ENCODE data around the gene C11orf21.

C11orf21 gene

DNA sequence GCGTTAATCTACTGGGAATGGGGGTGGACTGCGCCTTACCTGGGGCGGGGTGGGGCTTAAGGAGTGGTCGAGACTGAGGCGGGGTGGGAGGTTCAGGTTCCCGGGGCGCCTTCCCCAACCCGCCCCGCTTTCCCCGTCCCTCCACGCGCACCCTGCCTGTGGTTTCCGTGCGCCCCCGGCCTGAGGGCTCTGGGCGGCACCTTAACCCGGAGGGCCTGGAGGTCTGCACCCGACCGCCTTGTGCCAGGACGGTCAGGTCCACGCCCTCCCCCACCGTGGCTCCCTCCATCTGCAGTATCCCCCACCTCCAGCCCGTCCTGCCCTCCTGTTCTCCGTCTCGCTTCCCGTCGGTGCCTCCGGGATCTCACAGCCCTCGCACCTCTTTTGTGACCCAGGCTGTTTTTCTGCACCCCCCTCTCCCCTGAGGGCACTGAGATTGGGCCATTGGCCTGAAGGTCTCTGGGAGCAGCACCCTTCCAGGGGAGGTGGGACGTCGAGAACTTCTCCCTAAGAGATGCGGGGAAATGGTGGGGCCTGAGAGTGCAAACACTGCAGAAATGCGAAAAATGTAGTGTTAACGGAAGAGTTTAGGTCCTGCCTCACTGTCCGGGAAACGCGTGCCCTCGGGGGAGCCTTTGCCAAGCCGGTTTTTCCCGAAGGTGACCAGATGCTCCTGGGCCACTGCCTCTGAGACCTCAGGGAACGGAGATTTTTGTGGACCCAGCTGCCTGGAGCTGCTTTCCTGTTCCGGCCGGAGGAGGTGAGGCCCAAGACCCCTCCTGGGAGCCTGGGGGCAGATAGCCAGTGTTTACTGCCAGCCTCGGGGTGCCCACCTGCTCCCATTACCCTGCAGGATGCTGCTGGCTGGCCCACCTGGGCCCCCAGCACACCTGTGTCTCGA is 30.1 kb downstream of the C11orf21 start:
- DNase-seq (ENCODE audit: low read depth), result no peak

- no peak for DNase-seq (ENCODE audit: low read depth)
These were observed 30.7 kb downstream of the C11orf21 start for GRCh38 chr11:2271077-2271326.

DNA sequence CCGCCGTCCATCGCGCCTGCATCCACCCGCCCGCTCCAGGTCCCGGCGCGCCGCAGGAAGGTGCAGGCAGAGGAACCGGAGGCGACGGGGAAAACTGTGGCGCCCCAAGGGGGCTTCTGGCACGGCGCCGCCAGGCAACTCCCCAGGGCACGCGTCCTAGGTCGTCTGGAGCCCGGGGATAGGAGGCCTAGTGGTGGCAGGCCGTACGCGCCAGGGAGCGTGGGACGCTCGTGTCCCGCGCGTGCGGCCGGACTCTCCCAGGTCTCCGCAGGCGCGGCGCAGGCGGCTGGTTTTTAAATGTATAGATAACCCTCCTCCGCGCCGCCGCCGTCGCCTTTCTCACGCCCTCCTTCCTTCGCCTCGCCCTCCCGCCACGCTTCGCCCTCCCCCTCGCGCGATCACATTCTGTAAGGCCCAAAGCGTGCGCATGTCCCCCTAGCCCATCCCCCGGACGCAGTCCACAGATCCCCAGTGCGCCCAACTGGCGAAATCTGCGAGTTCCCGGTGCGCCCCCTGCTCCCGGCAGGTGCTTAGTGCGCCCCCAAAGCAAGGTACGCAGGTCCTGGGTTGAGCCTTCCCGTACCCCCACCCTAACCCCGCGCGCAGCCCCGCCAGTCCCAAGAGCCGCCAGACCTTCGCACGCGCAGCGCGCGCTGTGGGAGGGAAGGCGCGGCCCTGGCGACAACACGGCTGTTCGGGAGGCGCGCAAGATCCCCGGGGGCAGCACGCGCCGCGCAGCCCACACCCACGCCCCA is 31.2 kb downstream of the C11orf21 start, which contains the start of gene ASCL2:
Gene ASCL2 (minus strand): TSS at position 267 of the 755 bp plus-strand sequence. CDS start 256 bp downstream, at position 11.
- no peak for DNase-seq (ENCODE audit: low read depth)

- DNase-seq (ENCODE audit: low read depth), result peak; percentile 33
These were observed 32.0 kb downstream of the C11orf21 start for GRCh38 chr11:2269601-2270321.

DNA sequence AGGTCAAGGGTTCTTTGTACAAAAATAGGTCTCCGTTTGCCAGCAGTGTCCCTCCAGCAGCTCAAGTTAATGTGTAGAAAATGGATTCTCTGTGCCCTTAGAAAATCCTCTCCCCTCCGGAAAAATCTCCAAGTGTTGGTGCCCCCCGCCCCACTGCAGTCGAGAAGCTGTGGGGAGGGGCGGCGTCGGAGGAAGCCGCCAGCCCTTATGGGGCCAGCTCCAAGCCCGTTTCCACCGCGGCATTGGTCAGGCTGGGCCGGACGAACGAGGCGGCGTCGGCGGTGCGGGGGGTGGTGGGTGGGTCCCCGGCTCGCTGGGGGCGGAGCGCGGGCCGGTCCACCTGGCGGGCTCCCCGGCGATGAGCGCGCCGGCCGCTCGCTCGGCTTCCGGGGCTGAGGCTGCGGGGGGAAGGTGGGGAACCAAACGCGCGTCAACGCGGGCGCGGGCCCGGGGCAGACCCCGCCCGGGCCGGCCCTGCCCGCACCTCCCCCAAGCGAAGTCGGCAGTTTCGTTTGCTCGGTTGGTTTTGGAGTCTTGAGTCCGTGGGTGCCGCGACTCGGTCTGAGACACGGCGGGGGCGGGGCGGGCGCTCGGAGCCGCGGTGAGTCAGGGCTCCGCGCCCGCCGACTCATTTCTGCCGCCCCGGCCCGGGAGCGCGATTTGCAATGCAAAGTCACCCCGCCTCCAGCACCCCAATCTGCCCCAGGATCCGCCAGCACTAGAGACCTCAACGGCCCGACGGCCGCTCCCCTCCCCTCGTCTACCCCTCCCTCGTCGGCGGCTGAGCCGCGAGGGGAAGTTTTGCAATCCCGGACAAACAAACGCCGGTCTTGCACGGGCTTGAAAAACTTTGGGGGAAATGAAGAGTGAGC is 32.8 kb downstream of the C11orf21 start:
- no peak for DNase-seq (ENCODE audit: low read depth)

- DNase-seq (ENCODE audit: low read depth), result no peak
These were observed 33.6 kb downstream of the C11orf21 start for GRCh38 chr11:2267851-2268728.

DNA sequence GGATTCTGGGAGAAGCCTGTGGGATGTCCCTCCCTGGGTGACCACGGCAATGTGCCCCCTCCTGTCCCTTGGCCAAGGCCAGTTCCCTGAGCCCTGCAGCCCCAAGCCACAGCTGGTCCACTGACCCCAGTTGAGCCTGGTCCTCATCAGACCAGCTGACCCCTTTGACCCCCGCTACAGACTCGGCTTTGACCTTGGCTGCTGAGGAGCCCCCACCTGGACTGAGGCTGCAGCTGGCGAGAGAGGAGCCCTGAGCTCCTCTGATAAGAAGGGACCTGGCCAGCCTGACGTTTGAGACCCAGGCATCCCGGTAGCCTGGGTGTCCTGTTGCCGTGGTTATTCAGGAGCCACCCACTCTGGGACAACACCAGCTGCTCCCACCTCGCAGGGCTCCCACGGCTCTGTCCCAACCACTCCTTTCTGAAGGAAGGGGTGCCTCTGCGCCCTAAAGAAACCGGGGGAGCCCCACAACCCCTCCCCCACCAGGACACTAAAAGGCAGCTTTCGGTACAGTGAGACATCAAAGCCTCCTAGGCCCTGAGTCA is 34.3 kb downstream of the C11orf21 start:
- DNase-seq (ENCODE audit: low read depth), result no peak

- DNase-seq (ENCODE audit: low read depth), result no peak
These were observed 35.0 kb downstream of the C11orf21 start for GRCh38 chr11:2266586-2267305.

DNA sequence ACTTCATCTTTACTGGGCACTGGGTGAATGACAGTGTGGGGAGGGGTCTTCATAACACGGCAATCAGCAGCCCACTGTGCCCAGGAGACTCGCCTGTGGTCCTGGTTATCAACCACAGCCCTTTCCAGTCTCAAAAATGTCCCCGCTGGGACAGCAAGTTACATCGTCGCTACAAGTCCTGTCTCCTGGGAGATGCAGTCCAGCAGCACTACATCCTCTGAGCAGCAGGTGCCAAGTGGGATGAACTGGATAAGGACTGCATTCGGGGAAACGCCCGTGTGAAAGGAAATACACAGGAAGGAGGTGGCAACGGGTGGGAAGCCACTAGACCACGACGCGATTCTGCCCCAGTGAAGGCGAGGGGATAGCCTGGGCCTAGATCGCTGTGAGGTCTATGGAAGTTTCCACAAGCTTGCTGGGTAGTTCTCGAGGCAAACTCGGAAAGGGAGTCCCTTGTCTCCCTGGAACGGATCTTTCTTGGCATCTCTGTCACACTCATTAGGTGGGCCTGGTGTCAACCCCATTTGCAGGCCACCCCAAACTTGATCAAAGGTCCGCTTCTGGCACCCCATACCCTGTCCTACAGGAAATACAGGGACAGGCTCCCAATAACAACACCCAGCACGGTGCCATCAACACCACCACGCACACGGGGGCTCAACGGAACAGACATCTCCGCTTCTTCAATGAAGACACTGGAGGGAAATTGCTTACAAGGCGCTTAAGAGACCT is 35.7 kb downstream of the C11orf21 start:
- no peak for DNase-seq (ENCODE audit: low read depth)

DNA sequence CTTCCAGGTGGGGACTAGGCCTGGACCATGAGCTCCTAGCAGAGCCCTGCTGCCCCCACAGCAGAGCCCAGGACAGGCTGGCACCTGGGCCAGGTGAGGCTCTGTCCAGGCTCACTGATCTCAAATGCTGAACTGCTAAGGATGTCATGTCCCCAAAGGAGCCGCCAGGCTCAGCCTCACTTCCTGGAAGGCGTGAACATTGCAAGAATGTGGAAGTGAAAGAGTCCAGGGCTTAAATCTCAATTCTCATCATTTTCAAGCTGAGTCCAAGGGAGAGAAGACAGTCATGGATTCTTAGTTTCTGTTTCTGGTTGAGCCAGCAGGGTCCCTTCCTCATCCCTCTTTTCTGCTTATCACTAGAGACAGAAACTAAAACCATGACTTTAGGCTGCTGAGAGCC is 36.3 kb downstream of the C11orf21 start:
- no peak for DNase-seq (ENCODE audit: low read depth)

- DNase-seq (ENCODE audit: low read depth), result no peak
These were observed 37.2 kb downstream of the C11orf21 start for GRCh38 chr11:2264366-2265053.

DNA sequence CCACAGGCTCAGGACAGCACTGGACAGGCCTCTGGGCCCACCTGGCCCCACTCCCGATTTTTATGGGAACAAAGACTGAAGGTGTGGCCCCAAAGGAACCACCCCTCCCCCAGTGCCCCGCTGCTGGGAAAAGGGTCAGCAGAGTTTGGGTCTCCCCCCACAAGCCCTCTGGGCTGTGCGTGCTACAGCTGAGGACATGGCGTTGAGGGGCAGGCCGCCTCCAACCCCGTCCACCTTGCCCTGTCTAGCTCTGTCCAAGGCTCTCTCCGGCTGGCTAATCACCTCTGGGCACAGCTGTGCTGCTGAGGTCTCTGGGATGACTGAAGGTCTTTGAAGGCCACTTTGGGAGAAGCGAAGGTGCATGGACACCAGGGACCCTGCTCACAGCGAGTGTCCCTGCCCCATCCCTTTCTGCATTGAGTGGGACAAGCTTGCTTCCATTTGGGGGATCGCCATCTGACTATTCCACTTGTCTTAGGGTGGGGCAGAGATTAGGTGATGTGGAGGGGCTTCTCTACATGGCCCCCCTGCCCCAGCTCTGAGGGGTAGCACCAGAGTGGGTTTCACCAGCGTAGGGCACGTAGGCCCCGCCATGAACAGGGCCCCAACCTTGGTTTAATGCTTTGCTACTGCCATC is 37.9 kb downstream of the C11orf21 start:
- no peak for DNase-seq (ENCODE audit: low read depth)

- DNase-seq (ENCODE audit: low read depth), result no peak
These were observed 38.6 kb downstream of the C11orf21 start for GRCh38 chr11:2263071-2263565.

DNA sequence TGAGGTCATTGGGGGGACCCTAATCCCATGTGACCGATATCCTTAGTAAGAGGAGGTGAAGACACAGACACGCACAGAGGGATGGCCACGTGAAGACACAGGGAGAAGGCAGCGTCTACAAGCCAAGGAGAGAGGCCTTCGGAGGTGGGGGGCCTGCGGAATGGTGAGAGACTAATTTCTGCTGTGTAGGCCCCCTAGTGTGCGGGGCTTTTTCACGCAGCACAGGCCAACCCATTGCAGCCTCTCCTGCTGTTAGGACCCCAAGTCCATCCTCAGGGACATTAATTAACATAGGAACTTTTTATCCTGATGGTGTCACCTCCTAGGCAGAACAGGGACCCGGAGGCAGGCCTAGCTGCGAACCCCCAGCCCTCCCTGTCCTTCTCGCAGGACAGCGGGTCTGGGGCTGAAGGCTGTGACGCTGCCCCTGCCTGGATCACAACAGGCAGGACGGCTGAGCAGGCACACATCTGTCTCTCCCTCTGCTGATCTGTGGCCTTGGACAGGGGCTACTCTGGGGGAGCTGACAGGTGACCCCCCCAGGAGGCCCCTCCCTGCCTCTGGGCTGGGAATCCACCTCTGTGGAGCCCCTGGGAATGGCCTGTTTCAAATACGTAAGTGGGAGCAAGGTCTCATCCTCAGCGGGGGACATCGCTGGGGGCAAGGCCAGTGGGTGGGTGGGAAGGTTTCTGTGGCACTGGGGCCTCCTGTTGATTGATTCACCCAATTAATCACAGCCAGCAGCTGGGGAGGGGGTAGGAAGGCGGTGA is 39.2 kb downstream of the C11orf21 start:
- DNase-seq (ENCODE audit: low read depth), result no peak

DNA sequence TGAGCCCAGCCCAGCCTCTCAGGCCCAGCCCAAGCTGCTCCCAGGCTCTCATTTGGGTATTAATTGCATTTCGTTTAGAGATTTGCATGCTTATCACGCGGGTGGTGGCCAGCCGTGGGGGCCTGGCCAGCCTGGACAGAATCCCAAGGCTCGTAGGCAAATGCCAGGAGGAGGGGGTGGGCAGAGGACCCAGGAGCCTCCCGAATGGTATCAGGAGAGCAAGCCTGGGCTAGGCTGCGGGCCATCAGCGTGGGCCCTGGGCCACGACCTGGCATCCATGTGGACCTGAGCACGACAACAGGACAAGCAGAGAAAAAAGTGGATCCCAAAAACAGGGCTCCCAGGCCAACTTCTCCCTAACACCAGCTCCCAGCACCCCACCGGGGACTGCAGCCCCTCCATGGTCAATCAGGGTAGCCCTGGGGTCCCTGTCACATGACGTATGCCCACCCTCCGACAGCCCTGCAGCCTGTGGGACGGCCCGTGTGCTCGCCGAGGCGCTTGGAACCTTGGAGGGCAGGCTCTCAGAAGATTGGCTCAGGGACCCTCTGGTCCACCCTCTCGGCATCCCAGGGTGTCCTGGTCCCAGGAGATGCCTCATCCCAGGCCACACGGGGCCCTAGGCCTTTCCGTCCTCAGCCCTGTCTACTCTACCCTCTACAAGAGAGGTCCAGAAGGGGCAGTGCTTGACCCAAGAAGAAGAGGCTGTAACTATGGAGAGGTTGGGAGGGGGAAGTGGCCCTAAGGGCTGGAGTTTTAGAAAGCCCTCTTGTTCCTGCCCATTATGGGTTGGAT is 40.1 kb downstream of the C11orf21 start:
- DNase-seq (ENCODE audit: low read depth), result no peak
